HTERT RPE-1 (cell line): ENCODE measurements around the gene RAI1.

Experiments used
- in situ Hi-C: fragments of 300-500 bp; cut with MboI; formaldehyde crosslinking; loops from 4 replicates; pipeline ENCODE4 v1.14.3; 2020; ENCODE audit warnings: low sequenced_read_pairs

RAI1 gene

DNA sequence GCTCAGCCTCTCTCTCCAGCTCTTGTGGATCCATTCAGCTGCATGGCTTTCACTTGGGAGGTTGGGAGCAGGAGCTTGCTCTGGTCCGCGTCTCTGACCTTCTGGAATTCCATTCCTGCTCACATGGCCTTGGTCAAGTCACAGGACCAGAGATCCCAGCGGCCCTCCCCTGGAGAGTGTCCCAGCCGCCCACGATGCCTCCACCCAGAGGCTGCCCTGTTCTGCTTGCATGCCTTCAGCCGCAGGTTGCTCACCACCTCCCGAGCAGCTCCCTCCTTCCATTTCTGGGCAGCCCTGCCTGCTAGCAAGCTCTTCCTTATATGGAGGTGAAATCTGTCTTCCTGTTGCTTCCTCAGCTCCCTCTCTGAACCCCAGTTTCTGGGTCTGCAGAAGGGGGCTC, 32.6 kb downstream of the RAI1 start:
- in situ Hi-C loops = no loop called here

DNA sequence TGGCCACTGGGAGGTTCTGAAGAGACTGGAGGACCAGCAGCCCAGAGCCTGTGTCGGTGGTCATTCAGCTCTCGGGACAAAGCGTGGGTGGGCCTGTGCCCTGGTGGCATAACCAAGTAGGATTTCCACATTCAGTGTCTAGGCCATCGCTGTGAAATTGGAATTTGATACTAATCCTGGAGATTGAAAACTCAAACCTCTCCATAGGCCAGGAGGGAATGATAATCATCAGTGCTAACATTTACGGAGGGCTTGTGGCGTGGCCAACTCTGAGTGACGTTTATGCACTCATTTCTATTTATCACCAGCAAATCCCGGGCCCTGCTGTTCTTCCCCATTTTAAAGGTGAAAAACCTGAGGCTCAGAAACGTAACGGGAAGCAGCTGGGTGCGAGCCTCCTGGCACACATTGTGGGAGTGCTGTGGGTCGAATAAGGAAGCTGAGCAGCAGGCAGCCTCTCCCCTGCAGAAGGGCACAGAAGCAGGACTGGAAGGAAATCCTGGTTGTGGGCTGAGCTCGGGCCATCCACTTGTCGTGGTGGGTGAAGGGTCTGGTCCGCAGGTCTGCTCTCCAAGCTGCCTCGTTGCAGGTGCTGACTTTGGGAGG, 33.1 kb downstream of the RAI1 start:
- in situ Hi-C loops = no loop called here

DNA sequence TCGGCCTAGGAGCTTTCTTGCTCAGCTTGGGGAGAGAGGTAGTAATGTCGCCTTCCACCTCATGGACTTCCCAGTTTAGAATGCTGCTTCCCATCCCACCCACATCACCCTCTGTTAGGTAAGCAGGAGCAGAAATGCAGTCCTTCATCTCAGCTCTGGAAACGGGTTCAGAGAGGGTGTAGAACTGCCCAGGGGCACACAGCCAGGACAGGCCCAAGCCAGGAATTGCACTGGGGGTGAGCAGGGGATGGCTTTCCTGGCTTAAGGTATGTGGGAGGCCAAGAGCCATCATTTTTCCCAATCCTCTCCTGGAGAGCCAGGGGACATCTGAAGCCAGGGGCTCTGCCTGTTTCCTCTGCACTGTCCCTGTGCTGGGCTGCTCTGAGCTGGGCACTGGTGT, 33.6 kb downstream of the RAI1 start:
- in situ Hi-C loops = no loop called here

GRCh38 chr17:17716837-17717523, 35.7 kb downstream of the RAI1 start:
- in situ Hi-C loops = no loop called here

- in situ Hi-C loops = no loop called here
Measured at GRCh38 chr17:17718251-17718650, 37.0 kb downstream of the RAI1 start.

DNA sequence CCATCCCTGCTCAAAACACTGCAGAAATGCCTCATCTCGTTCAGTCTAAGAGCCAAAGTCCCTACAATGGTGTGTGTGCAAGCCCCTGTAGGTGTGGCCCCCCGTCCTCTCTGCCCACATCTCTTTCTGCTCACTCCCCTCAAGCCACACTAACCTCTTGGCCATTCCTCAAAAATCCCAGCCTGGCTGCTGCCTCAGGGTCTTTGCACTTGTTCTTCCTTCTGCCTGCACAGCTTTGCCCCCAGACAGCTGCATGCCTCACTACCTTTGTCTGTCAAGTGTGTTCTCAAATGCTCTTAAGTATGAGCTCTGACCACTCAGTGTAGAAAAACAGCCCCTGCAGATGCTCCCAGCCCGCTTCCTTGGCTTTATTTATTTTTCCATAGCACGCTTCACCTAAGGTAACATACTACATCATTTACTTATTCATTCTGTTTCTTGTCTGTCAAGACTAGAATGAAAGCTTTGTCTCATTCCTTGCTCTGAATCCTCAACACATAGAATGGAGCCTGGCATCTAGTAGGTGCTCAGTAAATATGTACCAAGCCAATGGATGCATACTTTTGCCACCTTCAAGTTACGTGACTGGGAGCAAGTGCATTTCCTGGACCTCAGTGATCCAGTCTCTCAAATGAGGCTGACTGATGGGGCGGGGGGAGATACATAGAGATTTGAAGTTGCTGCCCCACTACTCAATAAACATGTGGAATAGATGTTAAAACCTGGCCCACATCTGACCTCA, 38.1 kb downstream of the RAI1 start:
- in situ Hi-C loops = no loop called here

GRCh38 chr17:17719966-17720543, 38.8 kb downstream of the RAI1 start:
- in situ Hi-C loops = no loop called here

GRCh38 chr17:17721140-17721668, 39.9 kb downstream of the RAI1 start:
- in situ Hi-C loops = no loop called here

DNA sequence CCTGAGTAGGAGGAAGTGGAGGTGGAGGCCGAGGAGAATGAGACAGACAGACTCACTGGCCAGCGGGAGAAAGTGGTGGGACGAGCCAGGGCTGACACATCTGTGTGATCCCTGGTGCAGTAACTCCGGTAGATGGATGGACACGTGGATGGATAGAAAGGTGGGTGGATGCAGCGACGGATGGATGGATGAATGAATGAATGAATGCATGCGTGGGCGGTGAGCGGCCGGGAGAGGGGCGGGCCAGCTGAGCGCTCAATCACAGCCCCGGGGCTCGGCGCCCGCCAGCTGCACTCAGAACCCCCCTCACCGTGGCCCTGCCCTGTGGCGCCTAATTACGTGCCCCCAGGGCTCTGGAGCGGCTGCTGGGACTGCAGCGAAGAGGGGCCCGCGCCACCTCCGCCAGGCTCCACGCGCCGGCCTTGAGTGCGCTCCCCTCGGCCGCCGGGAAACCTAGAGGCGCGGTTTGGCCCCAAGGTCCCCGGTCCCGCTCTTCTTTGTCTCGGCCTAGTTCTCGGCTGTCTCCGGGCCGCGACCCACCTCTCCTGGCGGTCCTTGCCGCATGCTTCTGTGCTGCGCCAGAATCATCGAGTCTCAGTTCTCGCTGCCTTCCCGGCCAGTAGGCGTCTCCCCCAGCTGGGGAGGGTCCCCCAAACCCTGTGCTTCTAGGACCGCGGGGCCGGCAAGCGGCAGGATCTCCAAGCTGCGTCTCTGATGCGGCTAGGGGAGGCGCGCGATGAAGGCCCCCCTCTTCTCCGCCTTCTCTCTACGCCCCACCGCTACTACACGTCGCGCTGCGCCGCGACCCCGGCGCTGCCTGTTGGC, 41.0 kb downstream of the RAI1 start:
- in situ Hi-C loops = no loop called here

- in situ Hi-C loops = no loop called here
Measured at GRCh38 chr17:17722906-17723353, 41.7 kb downstream of the RAI1 start.

DNA sequence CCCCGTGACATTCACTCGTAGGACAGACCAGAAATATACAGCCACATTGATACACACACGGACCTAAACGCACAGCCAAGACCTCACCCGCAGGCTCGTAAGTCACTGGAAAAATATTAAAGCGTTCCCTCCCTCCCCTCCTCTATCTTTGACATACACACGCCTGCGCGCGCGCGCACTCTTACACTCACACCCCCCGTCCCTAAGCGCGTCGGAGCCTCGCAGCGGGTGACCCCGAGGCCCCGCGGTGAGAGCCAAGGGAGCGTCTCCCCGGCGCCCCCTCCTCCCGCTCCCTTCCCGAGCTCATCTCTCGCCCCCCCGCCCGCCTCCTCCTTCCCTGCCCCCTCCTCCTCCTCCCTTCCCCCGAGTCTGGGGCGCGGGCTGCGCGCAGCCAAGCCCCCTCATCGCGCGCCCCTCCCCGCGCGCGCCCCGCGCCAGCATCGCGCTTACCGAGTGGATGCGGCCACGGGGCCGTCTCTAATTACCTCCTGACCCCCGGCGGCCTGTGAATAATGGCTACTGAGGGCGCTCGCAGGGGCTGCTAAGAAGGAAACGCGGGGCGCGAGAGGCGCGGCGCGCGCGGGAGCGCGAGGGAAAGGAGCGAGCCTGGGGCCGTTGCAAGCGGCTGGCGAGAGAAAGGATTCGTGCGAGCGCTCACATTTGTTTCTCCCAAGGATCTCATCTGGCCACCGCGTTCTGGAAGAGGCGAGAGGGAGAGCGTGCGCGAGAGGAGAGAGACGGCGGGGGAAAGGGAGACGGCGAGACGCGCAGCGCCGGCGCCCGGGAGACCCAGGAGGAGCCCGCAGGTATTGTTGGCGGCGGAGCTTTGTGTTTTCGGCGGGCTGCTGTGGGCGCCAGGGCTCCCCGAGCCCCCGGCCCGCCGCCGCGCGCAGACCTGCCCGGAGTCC, 42.4 kb downstream of the RAI1 start:
- in situ Hi-C loops = no loop called here

DNA sequence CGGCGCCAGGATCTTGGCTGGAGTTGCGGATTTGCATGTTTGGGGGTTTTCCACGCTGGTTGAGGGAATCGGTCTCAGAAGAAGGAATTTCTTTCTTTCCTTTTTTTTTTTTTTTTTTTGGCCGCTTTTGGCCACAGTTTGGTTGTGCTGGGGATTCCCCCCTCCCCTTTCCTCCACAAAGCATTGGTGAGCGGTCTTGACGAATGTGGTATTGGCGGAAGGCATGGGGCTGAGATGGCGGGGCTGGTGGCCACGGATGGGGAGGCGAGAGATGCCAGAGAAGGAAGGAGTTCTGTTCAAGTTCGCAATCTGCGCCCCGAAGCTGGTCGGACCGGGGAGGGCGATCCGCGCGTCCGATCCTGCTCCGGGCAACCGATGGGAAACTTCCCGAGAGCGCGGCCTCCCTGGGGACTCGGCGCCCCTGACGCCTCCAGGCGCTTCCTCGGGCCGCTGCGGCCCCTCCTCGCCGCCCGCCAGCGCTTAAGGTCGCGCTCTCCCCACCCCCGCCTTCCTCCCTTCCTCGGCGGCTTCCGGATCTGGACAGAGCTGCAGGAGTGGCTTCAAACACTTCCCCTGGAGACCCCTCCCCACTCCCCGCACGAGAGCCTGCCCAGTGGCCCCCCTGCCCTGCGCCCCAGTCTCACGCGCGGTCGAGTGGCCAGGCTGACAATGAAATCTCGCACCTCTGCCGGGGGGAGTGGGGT, 43.2 kb downstream of the RAI1 start:
- in situ Hi-C loops = no loop called here

DNA sequence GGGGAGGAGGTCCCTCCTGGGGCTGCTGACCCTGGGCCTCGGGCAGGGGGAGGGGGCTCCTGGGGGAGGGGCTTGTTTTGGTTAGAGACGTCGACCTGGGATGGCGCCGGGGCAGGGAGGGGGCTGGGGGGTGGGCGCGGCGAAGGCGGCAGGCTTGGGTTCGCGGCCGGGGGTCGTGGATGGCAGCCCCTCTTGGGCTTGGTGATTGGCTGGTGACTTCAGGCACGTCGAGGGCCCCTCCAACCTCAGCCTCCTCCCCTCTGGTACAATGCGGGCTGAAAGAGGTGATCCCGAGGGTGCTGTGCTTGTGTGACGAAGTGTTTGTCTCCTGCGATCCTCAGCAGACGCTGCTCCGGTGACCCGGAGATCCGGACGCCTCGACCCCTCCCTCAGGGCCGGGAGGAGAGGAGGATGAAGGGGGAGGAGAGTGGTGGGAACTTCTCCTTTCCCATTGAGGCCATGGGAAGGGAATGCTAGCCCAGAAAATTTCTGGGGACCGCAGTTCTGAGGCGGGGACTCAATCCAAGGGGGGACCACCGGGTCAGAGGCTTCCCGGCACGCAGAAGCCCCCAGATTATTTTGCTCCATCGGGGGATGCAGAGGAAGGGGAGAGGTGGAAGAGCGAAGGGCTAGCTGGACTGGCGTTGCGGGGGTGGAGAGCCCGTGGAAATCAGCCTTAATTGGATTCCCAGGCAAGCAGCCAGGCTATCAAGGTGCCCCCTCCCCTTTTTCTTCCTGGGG, 43.9 kb downstream of the RAI1 start:
- in situ Hi-C loops = no loop called here

- in situ Hi-C loops = no loop called here
Measured at GRCh38 chr17:17725752-17726457, 44.6 kb downstream of the RAI1 start.

- in situ Hi-C loops = no loop called here
Measured at GRCh38 chr17:17726458-17727060, 45.3 kb downstream of the RAI1 start.

- in situ Hi-C loops = no loop called here
Measured at GRCh38 chr17:17727111-17727659, 45.9 kb downstream of the RAI1 start.

GRCh38 chr17:17728146-17728545, 46.9 kb downstream of the RAI1 start:
- in situ Hi-C loops = no loop called here
